ENCODE data around the gene TMEM92. TPM values are rescaled to one million over a fixed set of nuclear protein-coding genes. Genes with fewer than 3 reads are reported as not detected.

TMEM92 gene
- total RNA-seq (2014; rRNA removed; shearing (Covaris generic); ENCODE audit: low replicate concordance) = 0.44 and 1.9 TPM in 2 replicates

DNA sequence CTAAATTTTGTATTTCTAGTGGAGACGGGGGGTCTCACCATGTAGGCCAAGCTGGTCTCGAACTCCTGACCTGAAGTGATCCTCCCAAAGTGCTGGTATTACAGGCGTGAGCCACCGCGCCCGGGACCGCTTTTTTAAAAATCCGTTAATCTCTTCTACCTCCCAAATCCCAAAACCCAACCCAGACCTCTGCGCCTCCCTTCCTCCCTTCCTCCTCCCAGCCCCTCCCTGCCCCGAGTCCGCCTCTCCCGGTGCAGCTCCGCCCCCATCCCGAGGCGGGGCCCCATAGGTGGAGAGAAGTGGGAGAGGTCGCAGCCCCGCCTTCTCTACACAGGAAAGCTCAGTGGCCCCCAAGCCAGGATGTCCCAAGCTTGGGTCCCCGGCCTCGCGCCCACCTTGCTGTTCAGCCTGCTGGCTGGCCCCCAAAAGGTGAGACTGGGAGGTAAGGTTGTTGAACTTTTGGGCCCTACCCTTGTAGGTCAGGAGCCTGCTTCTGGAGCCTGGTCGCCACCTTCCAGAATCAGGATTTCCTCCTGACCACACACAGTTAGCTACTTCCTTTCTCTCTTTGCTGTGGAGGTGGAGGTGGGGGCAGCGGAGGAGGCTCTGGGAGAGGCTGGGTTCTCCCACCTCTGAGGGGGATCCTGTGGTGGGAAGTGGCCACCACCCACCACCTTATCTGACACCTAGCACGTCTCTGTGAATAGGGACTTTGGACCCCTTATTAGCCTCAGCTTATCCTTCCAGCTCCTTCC lies at the start of gene TMEM92:
TMEM92 (plus strand) TSS at position 325 of the 755 bp plus-strand sequence; CDS start at position 361, 36 bp downstream.
- in situ Hi-C loops (cut with HindIII; ENCODE audit: low pct_unique_long_range_greater_than_20kb, low sequenced_read_pairs) = no loop called here
- DNase-seq (ENCODE audit: low read depth) = peak; percentile 77

DNA sequence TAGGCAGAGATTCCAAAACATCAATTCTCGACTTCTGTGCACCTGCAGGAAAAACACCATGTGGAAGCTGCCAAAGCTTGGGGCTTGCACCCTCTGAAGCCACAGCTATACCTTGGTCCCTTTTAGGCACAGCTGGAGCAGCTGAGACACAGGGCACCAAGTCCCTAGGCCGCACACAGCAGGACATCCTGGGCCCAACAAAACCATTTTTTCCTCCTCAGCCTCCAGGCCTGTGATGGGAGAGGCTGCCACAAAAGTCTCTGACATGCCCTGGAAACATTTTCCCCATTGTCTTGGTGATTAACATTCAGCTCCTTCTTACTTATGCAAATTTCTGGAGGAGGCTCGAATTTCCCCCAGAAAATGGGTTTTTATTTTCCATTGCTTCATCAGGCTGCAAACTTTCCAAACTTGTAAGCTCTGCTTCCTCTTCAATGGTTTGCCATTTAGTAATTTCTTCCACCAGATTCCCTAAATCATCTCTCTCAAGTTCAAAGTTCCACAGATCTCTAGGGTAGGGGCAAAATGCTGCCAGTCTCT lies 48.5 kb upstream of the TMEM92 start:
- no peak for DNase-seq (ENCODE audit: low read depth)
- in situ Hi-C loops (cut with HindIII; ENCODE audit: low pct_unique_long_range_greater_than_20kb, low sequenced_read_pairs) = no loop called here

DNA sequence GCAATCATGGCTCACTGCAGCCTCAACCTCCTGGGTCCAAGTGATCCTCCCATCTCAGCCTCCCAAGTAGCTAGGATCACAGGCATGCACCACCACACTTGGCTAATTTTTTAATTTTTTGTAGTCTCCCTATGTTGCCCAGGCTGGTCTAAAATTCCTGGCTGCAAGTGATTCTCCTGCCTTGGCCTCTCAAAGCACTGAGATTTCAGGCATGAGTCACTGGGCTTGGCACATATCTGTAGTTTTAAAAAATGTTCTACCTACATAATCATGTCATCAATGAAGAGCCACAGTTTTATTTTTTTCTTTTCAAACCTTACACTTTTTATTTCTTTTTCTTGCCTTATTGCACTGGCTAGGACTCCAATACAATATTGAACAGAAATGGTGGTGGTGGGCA lies 39.7 kb upstream of the TMEM92 start:
- no peak for DNase-seq (ENCODE audit: low read depth)
- in situ Hi-C loops (cut with HindIII; ENCODE audit: low pct_unique_long_range_greater_than_20kb, low sequenced_read_pairs) = no loop called here

DNA sequence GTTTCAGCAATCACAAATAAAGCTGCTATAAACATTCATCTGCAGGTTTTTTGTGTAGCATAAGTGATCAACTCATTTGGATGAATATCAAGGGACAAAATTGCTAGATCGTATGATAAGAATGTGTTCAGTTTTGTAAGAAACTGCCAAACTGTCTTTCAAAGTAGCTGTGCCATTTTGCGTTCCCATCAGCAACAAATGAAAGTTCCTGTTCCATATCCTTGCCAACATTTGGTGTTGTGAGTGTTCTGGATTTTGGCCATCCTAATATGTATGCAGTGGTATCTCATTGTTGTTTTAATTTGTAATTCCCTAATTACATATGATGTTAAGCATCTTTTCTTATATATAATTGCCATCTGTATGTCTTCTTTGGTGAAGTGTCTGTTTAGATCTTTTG lies 36.4 kb upstream of the TMEM92 start:
- DNase-seq (ENCODE audit: low read depth) = no peak
- in situ Hi-C loops (cut with HindIII; ENCODE audit: low pct_unique_long_range_greater_than_20kb, low sequenced_read_pairs) = no loop called here

DNA sequence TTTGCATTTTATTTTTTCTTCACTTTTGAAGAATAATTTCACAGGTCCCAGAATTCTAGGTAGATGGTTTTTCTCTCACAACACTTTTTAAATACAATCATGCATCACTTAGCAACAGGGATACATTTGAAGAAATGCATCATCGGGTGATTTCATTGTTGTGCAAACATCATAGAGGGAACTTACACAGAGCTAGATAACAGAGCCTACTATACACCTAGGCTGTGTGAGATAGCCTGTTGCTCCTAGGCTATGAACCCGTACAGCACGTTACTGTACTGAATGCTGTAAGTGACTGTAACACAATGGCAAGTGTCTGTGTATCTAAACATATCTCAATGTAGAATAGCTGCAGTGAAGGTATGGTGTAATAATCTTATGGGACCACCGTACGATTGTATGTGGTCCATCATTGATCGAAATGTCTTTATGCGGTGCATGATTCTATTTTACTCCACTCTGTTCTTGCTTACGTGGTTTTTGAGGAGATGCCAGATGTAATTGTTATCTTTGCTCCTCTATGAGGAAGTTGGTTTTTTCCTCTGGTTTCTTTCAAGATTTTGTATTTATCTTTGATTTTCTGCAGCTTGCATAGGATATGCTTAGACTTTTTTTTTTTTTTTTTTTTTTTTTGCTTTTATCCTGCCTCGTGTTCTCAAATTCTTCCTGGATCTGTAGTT lies 35.5 kb upstream of the TMEM92 start:
- in situ Hi-C loops (cut with HindIII; ENCODE audit: low pct_unique_long_range_greater_than_20kb, low sequenced_read_pairs) = no loop called here
- no peak for DNase-seq (ENCODE audit: low read depth)

DNA sequence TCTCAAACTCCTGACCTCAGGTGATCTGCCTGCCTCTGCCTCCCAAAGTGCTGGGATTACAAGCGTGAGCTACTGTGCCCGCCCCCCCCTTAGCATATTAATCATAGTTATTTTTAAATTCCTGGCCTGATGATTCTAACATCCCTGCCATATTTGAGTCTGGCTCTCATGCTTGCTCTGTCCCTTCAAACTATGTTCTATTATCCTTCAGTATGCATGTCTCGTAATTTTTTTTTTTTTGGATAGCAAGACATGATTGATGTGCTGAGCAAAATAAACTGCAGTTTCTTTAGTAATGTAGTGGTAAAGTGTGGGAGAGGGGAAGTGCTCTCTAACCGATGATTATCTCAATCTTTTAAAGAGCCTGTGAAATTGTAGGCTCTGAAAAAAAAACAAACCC lies 34.3 kb upstream of the TMEM92 start:
- no peak for DNase-seq (ENCODE audit: low read depth)
- in situ Hi-C loops (cut with HindIII; ENCODE audit: low pct_unique_long_range_greater_than_20kb, low sequenced_read_pairs) = no loop called here

DNA sequence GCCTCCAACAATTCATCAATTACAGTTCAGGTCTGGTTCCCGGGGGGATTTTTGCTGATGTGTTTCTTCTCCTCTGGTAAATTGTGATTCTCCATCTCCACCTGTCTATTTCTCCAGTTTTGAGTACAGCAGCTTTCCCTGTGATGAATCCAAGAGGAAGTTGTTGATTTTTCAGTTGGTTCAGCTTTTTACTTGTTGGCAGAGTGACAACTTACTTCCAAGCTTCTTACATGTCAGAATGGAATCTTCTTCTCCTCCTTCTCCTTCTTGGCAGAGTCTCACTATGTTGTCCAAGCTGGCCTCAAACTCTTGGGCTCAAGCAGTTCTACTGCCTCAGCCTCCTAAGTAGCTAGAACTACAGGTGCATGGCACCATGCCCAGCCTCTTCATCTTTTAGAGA lies 33.4 kb upstream of the TMEM92 start:
- in situ Hi-C loops (cut with HindIII; ENCODE audit: low pct_unique_long_range_greater_than_20kb, low sequenced_read_pairs) = no loop called here
- no peak for DNase-seq (ENCODE audit: low read depth)

DNA sequence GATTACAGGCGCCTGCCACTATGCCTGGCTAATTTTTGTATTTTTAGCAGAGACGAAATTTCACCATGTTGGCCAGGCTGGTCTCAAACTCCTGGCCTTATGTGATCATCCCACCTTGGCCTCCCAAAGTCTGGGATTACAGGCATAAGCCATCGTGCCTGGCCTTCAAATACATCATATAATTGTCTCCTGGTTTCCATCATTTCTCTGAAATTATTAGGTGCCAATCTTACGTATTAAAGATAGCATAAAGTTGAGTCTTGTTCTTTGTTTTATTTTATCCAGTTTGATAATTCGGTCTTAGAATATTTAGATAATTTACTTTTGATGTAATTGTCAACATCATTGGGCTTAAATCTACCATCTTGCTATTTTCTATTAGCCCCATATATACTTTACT lies 32.8 kb upstream of the TMEM92 start:
- in situ Hi-C loops (cut with HindIII; ENCODE audit: low pct_unique_long_range_greater_than_20kb, low sequenced_read_pairs) = no loop called here
- DNase-seq (ENCODE audit: low read depth) = no peak

DNA sequence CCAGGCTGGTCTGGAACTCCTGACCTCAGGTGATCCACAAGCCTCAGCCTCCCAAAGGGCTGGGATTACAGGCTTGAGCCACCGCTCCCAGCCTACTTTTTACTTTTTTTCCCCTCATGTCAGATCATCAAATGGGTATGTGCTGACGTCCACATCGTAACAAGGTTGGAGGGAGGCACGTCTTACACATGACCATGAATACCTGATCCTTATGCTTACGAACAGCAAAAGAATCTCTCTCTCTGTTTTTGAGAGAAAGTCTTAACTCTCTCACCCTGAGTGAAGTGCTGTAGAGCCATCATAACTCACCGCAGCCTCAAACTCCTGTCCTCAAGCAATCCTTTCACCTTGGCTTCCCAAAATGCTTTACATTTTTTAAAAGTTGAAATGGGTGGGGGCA lies 29.5 kb upstream of the TMEM92 start:
- in situ Hi-C loops (cut with HindIII; ENCODE audit: low pct_unique_long_range_greater_than_20kb, low sequenced_read_pairs) = no loop called here
- DNase-seq (ENCODE audit: low read depth) = no peak

DNA sequence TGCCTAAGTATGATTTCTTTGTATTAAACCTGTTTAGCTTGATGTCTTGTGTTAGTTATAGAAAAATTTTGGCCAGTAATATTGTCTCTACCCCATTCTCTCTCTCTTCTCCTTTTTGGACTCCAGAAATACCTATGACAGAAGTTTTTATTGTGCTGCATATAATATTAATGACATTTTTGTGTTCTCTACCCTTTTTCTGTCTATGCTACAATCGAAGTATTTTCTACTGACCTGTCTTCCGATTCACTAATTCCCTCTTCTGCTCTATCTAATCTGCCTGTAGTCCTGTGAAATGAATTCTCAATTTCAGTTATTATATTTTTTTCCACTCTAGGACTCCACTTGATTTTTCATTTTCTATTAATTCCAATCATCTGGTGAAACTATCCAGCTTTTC lies 26.0 kb upstream of the TMEM92 start:
- no peak for DNase-seq (ENCODE audit: low read depth)
- in situ Hi-C loops (cut with HindIII; ENCODE audit: low pct_unique_long_range_greater_than_20kb, low sequenced_read_pairs) = no loop called here

DNA sequence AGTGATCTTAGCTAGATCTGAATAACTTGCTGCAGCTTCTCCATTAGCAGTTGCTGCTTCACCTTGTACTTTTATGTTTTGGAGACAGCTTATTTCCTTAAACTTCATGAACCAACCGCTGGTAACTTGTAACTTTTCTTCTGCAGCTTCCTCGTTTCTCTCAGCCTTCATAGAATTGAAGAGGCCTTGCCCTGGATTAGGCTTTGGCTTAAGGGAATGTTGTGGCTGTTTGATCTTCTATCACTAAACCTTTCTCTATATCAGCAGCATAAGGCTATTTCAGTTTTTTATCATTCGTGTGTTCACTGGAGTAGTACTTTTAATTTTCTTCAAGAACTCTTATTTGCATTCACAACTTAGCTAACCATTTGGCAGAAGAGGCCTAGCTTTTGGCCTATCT lies 21.5 kb upstream of the TMEM92 start:
- DNase-seq (ENCODE audit: low read depth) = no peak
- in situ Hi-C loops (cut with HindIII; ENCODE audit: low pct_unique_long_range_greater_than_20kb, low sequenced_read_pairs) = no loop called here

DNA sequence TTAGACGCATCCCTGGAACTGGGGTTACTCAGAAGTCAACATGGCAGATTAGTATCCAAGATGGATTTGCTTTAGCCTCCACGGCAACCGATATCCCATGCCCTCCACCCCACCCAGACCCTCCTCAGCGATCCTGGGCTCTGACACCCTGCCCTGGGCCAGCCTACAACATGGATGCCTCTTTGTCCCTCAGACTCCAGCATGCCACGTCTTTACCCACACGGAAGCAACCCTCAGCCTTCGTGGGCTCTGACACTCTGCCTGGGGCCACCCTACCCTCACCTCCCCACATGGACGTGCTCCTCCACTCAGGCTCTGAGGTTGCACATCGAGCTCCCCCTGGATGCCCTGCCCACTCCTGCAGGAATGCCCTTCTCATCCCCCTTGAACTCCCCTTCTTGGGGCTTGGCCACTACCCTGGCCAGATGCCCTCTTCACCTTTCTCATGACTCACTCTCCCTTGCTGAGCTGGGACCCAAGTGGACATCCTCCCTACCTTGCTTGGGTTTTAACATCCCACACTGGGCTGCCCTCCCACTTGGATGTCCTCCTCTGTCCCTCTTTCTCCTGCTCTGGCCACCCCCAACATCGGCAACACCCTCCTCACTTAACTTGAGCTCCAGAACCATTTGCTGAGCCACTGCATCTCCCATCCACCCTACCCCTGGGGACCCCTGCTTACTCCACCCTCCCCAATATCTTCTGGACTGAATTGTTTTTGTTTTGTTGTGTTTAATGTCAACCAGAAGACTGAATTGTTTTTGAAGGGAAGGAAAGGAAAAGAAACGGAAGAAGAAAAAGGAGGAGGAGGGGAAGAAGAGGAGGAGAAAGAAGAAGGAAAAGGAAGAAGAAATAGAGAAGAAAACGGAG lies 18.3 kb upstream of the TMEM92 start:
- no peak for DNase-seq (ENCODE audit: low read depth)
- in situ Hi-C loops (cut with HindIII; ENCODE audit: low pct_unique_long_range_greater_than_20kb, low sequenced_read_pairs) = no loop called here

DNA sequence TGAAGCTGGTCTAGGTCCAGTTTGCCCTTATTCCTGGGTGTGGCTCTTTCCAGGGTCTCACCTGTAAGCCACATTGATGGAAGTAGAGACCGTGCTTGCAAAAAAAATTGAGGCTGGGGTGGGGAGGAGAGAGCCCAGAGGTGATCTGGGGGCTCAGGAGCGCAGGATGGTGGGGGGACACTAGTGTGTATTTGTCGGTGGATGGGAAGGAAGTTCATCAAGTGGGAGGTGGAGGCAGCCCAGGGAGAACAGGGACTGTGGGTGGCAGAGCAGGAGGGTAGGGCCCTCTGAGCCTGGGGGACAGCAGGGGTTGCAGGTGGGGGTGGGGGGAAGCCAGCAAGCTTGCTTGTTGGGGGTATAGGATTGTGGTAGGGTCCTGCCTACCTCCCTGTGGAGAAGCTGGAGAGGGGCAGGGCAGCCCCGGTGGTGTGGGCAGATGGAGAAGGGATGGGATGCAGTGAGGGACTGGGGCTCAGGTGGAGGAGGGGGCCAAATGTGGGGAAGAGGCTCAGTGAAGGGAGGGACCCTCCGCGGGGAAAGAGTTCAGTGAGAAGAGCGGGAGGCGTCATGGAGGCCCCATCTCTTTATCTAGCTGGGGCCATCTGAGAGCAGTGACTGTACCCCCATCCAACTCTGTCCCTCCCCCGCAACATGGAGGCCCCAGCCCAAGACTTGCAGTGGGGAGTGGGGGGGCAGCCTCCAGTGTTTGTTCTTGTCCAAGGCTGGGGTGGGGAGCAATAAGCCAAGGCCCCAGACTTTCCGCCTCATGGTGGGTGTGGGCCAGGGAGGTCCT lies 17.2 kb upstream of the TMEM92 start:
- in situ Hi-C loops (cut with HindIII; ENCODE audit: low pct_unique_long_range_greater_than_20kb, low sequenced_read_pairs) = no loop called here

DNA sequence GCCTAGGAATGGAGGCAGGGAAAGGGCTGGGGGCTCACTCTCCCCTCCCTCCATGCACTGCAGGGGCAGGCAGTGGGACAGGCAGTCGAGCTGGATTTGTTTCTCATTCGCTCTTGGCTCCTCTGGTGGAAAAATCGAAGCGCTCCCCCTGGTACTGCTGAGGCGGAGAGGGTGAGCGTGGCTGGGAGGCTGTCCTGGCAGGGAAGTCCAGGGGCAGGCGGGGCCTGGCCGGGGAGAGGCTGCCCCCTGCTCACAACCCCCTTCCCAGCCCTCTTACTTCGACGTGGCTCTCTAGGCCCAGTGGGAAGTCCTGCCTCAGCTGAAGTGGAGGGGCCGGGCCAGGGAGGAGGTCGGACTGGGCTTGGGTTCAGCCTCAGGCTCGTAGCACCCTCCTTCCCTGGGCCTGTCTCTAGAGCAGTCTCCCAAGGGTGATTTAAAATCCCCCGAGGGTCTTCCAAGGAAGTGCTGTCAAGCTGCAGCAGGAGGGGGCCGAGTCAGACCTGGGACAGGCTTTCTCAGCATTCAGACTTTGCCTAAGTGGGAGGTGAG lies 16.5 kb upstream of the TMEM92 start:
- in situ Hi-C loops (cut with HindIII; ENCODE audit: low pct_unique_long_range_greater_than_20kb, low sequenced_read_pairs) = no loop called here
- no peak for DNase-seq (ENCODE audit: low read depth)

More for the DNA sequence above, 17.2 kb upstream of the TMEM92 start:
- DNase-seq (ENCODE audit: low read depth) = no peak

DNA sequence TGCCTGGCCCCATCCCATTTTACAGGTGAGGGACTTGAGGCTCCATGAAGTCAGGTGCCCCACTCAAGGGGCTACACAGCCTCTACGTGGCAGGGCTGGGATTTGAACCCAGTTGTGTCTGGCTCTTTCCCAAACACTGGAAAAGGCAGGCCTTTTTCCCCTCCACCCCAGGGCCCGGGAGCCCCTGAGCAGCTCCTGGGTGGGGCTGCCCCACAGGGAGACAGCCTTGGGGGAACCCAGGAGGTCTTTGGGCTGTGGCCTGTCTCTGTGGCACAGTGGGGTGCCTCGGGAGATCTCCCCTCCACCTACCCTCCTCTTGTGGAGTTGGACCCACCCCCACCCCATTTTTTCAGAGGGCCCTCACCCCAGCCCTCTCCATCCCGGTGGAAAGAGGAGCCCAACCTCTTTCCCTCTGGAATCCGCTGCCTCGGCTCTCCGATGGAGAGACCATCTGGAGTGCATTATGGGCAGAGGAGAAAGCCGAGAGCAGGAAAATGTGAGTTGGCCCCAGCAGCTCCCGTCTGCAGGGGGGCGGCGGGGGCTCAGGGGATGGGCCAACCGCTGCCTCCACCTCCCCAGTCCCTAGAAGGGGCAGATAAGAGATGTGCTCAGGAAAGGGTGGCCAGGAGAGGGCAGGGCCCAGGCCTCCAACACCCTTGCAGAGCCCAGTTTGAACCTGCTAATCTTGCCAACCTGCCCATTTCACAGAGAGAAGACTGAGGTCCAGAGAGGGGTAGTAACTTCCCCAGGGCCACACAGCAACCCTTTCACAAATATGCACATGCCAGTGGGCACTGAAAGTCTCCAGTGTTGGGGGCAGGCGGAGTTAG lies 15.4 kb upstream of the TMEM92 start:
- in situ Hi-C loops (cut with HindIII; ENCODE audit: low pct_unique_long_range_greater_than_20kb, low sequenced_read_pairs) = no loop called here
- no peak for DNase-seq (ENCODE audit: low read depth)

DNA sequence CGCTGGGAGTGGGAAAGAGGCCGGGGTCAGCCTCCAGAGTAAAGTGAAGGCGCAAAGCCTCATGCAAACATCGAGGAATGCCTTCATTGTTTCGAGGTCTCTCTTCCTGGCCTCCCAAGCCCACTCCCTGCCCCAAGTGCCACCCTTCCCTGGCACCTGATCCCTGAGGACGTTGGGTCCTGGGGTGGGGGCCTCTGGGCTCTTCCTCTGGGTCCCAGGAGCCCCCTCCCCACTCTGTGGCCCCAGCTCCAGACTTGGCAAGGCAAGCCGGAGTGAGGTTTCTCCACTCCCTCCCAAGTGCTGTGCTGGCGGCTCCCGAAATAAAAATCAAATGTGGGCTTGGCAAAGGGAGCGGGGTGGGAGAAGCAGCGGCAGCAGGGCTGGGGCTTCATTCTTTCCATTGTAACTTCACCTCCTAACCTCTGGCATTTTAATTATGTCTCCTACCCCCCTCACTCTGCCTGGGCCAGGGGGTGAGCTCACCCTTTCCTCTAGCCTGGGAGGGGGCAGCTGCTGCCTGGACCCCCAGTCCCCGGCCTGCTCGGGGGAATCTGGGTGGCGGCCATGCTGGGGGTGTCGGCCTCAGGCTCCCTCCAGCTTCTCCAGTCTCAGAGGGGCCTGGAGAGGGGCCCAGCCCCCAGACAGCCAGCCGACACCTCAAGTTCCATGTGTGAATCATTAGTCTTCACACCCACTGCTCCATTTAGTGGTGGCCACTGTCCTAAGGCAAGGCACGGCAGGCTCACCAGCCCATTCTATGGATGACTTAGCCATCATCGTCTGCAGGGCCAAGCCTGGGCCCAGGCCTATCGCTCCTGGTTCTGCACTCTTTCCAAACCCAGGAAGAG lies 14.6 kb upstream of the TMEM92 start:
- in situ Hi-C loops (cut with HindIII; ENCODE audit: low pct_unique_long_range_greater_than_20kb, low sequenced_read_pairs) = loop anchor here (10.0 kb wide), 1 partner anchor 55 kb away; the partner anchor contains the start of gene COL1A1
- no peak for DNase-seq (ENCODE audit: low read depth)
